ENCODE measurements around the gene SPON1.
"Not testable (repeated sequence)": the region's sequence is repeated elsewhere in the genome, so short reads cannot be mapped to it uniquely, and the experiment has no call there.

The SPON1 gene

DNA sequence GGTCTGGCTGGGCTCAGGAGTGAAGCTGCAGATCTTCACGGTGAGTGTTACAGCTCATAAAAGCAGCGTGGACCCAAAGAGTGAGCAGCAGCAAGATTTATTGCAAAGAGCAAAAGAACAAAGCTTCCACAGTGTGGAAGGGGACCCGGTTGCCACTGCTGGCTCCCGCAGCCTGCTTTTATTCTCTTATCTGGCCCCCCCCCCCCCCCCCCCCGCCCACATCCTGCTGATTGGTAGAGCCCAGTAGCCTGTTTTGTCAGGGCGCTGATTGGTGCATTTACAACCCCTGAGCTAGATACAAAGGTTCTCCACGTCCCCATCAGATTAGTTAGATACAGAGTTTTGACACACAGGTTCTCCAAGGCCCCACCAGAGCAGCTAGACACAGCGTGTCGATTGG is 128.1 kb downstream of the SPON1 start:
- not testable (repeated sequence) for DNase-seq

DNA sequence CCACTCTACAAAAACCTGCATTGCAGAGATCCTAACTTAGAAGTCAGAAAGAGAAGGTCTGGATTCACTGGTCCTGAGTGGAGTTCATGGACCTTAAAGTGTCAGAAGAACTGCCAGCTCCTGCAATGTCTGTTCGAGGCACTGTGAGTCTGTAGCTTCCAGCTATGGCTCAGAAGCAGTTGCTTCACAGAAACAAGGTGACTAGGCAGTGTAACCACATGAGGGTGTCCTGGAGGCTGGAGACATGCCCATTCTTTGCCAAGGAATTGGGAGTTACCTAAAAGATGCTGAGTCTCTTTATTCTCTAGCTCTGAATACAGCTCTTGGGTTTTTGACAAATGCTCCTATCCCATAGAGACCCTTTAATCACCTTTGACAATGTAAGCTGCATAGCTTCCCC is 130.5 kb downstream of the SPON1 start:
- DNase-seq, result no peak

DNA sequence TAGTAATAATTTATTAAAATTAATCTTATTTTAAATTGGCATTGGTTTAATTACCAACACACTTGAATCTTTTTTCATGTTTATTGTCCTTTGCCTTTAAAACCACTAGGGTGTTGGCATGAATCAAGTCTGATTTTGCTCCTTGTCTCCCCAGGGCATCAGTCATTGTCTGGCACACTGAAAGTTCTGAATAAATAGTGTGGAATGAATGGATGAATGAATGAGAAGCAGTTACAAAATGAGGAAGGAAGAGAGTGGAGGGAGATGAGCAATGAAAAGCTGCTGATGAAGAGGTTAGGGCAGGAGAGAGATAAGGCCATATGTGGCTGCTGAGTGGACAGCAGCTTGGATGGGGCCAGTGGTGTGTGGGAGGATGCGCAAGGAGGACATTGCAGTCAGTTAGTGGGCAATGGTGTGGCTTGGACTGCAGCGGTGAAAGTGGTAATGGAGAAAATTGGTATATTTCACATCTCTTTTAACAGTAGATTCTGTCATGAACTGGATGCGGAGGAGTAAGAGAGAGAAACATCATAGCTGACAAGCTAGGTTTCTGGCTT is 132.0 kb downstream of the SPON1 start:
- no peak for DNase-seq

DNA sequence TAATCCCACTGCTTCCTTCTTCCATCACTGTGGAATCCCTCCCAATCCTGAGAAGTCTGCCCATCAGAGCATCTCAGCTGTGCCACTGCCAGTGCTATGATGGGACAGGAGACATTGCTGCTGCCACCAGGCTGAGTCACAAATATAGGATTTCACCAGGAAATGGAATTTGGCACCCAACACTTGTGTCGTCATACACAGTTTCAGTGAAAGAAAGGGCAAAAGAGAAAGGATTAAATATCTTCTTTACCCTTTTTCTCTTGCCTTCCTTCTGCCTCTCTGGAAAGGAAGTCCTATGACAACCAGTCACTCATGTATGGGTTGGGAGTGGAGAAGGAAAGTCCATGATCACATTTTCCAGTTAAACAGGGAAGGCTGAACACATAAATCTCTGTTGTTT is 133.4 kb downstream of the SPON1 start:
- DNase-seq, result no peak

DNA sequence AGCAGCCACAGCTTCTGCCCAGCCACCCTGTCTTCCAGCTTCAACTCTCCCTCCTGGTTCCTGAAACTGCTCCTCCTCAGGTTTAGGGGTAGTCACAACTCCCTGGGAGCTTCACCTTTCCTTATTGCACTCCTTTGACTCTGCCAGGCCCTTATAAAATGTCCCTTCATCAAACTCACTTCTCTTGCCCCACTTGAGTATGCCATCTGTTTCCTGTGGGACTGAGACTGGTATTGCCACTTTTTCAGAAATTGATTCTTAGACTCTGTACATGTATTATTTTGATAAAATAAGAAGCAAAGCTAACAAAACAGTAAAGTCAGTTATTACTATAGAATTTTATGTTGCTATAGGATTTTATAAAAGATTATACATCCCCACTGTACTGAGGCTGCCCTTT is 134.1 kb downstream of the SPON1 start:
- DNase-seq, result no peak

DNA sequence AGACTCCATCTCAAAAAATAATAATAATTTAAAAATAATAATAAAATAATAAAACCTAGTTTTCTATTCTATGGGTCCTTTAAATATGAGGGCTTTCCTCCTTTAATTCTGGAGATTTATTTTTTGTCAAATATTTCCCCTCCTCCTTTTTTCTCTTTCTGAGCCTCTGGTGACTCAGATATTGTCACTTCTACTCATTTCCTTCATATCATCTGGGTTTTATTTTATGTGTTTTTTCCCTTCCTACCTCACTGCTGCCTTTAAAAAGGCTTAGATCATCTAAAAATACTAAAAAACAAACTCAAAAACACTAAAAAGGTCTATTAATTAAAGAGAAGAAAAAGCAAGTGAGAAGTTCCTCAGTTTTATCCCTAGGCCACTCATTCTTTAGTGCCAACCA is 138.9 kb downstream of the SPON1 start:
- no peak for DNase-seq

DNA sequence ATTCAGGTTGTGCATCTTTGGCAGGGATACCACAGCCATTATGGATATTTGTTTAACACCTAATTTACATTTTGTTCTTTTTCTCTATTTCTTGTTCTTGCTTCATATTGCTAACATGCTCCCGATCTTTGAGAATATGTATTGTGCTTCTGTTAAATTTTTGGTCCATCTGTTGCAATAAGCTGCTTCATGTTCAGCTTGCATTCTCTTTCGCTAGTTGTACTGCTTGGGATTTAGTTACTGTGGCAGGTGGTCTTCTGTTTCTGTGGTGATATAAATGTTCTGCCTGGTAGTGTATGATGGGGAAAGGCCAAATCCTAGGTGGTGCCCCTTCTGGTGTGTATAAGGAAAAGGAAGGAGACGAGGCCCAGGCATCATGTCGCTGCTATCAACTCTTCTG is 140.2 kb downstream of the SPON1 start:
- DNase-seq, result no peak

DNA sequence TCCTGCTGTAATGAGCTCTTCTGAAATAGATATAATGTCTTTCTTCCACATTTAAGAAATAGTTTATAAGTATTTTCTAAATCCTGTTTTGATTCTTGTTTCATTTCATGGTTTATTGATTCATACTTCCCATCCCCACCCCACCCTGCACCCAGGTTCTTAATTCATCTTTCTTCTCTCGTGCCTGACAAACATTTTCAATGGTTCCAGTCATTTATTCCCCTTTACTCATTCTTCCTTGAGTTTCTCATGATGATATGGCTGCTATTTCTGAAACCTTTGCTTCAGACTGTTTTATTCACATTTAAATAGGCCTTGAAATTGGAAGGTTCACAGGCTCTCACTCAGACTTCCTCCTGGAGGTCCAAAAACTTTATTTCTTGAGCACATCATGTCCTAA is 142.9 kb downstream of the SPON1 start:
- DNase-seq, result no peak

DNA sequence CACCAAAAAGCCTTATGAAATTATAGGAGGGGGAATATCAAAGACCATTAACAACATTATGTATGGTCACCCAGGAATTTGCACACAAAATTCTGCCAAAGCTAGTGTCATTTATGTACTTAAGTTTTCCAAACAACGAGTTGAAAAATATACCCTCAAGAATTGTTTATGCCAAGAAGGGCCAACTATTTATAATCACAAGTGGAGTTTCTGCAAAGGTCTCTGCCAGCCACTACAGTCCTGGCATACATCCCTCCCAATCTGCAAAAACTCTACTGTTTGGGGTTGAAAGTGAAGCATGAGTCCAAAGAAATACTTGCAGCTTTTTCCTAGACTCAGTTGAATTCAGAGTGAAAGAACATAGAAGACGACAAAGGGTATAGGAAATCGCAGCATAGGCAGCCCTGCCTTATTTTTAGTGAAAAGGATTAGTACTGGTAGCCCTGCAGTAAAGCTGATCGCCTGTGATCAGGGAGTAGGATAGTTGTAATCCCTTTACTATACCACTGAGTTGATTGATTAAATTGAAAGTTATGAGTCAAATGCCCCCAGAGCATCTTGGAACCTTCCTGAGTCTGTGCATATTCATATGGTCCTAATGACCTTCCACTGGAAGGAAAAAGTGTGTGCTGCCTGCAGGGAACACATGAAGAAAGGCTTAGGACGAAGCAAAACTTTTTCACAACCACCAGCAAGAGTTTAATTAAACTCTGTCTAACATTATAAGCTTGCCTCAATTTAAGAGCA is 144.0 kb downstream of the SPON1 start:
- no peak for DNase-seq

DNA sequence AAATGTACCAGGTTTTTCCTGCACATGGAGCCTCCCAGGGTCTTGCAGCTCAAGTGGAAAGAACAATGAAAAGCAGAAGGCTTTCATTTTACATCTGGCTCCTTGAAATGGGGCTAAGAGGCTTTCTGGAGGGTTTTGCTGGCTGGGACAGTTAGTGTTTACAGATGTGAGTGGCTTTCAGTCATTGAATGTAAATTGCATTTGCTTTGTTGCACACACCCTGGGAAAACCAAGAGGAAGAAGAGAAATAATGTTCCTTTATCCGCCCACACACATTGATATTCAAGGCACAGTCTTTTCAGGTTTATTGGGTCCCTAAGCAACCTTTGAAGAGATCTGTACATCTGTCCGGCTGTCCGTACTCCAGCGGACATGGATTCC is 144.5 kb downstream of the SPON1 start:
- no peak for DNase-seq

DNA sequence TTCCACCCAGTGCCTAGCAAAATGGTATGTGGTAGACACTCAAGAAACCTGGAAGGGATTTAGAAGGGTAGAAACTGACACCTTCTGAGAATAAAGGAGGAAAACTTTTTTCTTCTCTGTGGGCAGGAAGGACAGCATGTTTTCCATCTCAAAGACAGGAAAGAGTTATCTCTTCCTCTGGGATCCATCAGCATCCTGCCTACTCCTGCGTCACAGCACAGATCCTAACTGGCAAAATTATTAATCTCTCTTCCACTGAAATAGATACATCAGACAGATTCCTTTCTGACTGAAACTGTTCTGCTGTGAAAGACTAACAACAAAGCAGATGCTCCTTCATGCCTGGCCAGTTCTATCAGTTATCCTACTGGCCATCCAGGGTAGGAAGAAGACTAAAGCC is 147.2 kb downstream of the SPON1 start:
- DNase-seq, result no peak

DNA sequence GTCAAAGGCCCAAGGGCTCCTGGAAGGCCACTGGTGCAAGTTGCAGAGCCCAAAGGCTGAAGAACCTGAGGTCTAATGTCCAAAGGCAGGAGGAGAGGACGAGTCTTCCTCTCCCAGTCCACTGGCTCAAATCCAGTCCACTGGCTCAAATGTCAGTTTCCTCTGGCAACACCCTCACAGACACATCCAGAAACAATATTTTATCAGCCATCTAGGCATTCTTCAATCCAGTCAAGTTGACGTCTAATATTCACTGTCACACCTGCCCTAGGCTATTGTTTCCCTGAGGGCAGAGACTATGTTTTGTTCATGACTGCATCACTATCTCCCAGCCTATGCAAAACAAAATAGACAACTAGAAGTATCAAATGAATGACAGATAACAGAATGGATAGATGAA is 148.1 kb downstream of the SPON1 start:
- DNase-seq, result no peak

DNA sequence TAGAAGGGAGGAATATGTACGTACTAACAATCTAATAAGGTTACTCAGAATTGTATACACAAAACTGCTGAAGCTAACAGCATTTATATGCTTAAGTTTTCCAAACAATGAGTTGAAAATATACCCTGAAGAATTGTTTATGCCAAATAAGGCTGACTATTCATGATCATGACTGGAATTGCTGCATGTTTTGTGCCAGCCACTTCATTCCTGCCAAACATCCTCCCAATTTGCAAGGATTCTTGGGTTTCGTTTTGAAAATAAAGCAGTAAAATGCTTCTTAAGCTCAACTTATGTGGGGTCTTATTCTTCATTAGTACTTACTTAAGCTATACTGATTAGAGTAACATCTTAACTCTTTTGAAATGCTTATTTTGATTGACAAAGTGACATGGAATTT is 149.0 kb downstream of the SPON1 start:
- no peak for DNase-seq

DNA sequence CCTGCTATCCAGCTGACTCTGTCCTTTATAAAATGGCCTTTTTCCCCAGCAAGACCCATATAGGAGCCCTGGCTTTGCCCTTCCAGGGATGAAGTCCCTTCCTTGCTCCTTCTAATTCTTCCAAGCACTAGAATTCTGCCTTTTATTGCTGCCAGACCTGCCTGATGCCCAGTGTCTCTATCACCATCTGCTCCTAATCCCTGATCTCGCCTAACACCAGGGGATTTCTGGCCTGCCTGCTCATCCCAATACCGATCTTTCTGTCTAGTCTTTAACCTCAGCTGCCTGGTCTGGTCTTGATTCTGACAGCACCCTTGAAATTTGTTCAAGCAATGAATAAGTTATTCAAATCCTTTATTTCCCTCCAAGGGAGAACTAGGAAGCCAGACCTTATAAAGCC is 150.2 kb downstream of the SPON1 start:
- DNase-seq, result no peak

DNA sequence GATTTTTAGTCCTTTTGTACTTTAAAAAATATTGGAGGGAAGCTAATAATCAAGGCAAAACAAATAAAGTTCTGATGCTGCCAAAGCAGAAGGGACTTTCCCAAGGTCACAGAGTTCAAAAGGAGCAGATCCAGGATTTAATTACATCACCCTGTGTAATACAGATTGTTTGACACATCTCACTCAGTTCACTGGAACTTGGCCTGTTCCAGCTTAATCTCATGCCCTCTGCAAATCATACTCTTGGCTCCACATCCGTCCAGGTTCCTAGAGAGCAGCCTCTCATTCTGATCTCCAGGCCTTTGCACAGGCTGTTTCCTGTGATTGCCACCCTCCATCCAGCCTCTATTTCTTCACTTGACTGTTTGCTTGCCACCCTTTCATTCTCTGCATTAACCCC is 151.7 kb downstream of the SPON1 start:
- no peak for DNase-seq

DNA sequence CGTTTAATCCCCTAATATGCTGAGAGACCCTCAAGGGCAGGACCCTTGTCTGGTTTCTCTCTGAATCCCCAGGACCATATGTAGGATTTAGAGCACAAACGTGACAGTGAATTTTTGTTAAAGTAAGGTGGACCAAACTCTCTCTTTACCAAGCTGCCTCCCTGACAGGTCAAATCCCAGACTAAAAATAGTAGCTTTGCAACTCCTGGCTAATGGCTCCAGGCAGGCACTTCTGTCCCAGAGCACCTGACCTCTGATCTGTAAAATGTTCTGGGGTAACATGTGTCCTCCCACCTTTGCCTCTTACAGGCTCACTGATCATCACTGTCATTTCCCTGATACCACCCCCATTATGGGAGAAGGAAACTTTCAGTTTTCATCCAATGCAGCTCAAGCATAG is 152.3 kb downstream of the SPON1 start:
- no peak for DNase-seq

DNA sequence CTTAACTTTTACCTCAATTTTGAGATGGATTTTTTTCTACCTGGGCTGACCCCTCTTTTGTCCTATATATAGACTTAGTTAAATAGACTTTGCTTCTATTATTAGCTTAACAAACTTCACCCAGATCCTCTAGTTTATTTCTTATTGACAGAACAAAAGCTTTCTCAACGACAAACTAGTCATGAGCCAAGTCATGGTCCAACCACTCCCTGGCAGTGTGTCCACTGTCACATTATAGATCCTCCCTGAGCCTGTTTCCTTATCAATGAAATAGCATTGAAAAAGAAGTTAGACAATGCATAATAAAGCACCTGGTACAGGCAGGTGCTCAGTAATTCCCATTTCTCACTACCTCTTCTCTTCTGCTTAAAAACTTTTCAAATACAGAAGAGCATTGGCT is 155.1 kb downstream of the SPON1 start:
- DNase-seq, result no peak

DNA sequence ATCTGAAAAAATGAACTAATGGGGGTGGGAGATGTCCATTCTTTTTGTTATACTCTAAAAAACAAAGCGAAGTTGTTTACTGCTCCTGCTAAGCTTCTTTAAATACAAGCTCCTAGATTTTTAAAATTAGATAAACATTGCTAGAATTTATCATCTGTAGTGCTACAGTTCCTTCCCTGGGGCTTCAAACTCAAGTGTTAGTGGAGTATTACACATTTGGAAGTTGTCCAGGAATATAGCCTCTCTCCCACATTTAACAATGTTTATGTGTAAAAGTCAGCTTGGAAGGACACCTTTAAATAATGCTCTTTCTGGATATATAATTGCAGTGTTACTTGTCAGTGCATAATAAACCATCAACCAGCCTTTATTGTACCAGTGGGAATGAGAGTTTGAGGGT is 155.5 kb downstream of the SPON1 start:
- peak; percentile 15 for DNase-seq

DNA sequence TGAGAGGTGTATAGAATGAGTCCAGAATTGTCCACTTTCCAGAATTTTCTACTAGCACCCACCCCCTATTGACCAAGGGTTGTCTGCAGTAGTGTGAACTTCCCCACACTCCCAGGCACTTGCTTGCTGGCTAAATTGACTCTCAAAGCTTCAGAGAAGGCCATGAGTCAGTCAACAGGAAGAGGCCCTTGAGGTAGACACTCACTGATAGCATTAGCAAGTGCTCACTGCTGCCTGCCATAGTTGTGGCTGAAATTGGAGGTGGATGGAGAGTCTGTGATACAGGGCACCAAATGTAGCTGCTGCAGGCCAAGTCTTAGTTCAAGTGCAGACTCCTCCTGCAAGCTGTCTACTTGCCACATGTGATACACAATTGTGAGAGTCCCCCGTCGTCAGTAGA is 156.8 kb downstream of the SPON1 start:
- peak; percentile 56 for DNase-seq

DNA sequence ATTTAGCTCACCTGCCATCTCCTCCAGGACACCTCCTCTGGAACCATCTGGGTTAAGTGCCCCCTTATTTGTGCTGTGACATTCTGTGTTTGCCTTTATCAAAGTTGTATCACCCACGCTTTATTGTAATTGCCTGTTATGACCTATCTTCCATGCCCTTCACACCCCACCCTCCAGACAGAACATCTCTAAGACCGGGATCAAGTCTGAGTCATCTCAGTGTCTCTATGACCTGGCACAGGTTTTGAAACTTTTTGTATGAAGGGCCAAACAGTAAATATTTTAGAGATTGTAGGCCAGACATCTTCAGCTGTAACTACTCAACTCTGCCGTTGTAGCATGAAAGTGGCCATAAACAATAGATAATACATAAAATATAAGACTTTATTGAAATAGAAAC is 161.8 kb downstream of the SPON1 start:
- no peak for DNase-seq

DNA sequence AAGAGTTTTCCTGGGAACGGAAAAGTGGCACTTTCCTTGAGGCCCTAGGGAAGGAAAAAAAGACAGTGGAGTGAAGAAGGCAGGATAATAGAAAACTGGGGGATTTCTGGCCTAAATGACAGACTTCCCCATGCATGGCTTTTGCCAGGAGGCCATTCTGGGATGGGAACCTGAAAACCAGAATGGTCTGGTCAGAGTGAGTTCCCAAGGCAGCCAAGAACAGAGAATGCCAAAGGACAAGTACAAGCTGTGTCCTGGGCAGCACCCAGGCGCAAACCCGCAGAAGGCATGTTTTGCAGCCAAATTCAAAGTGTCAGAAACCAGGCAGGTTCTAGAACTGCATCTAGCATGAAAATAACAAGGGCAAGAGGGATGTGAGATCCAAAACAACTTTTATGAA is 162.4 kb downstream of the SPON1 start:
- DNase-seq, result no peak

DNA sequence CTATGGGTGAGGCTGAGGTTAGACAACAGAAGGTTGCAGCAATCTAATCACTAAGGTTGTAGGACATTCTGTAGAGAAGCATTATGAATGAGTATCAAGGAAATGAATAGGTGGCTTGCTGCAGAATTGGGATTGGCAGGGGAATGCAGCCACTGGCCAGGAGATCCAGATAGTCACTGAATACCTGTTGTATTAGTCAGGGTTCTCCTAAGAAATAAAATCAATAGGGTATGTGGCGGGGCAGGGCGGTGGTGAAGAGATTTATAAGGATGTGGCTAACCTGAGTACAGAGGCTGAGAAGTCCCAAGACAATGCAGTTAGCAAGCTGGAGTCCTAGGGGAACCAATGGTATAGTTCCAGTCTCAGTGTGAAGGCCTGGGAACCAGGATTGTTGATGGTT is 163.0 kb downstream of the SPON1 start:
- DNase-seq, result no peak

DNA sequence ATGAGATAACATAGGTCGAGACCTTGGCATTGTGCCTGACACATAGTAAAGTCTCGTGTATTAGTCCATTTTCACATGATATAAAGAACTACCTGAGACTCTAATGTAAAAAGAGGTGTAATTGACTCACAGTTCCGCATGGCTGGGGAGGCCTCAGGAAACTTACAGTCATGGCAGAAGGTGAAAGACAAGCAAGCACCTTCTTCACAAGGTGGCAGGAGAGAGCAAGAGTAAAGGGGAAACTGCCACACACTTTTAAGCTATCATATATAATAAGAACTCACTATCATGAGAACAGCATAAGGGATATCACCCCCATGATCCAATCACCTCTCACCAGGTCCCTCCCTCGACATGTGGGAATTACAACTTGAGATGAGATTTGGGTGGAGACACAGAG is 165.2 kb downstream of the SPON1 start:
- DNase-seq, result no peak

DNA sequence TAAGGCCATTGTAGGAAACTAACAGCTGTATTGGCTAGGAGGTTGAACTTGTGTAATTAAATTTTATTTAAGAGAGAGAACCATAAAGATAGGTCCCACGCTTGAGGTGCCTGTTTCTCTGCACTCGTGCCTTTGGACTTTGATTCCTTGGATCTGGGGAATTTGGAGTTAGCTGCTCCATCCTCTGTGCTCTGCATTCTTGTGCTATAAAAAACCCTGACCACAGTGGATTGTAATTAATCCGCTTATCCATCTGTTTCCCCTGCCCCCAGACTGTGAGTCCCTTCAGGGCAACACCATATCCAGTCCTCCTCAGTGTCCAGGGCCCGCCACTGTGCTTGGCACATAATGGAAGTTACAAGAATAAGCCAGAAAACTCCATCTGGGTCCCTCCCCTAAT is 169.8 kb downstream of the SPON1 start:
- DNase-seq, result no peak

DNA sequence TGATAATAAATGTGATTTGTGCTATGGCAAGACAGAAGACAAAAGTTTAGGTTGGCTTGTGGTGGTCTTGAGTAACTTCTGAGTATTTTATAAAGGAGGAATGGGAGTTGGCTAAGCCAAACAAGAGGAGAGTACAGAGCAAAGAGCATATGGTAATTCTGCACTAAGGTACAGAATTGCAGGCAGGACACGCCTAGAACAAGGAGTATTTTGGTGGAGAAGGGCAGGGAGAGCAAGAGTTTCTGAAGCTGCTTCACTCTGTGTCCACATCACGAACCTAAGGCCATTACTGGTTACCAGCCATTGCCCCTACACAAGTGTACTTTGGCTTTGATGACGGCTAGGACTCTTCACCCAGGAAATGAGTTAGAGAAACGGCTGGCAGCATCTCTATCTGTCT is 170.9 kb downstream of the SPON1 start:
- DNase-seq, result no peak
